HepG2 (cell line): ENCODE measurements around the gene LHX5. TPM values are rescaled to one million over a fixed set of nuclear protein-coding genes. Genes with fewer than 3 reads are reported as not detected.

Experiments
- ATAC-seq: fragments of 200-7000 bp; cut with Tn5 transposase; 3 replicates; pipeline ENCODE4 v1.9.1; 2020; ENCODE audit warnings: mild to moderate bottlenecking, moderate library complexity
- BruUV-seq: library from RNA; stranded (reverse); fragments of 400-500 nt; replicated peaks from 2 replicates; lab custom pipeline; 2021; lab: Mats Ljungman, UMichigan
- CTCF ChIA-PET: fragments of 300-600 bp; formaldehyde crosslinking; extraction: SDS; loops from one replicate; lab custom pipeline; 2021; ENCODE audit warnings: low total read pairs, inconsistent platforms, low intra/inter-chr PET ratio; lab: Yijun Ruan, JAX
- POLR2A ChIA-PET: fragments of 350-600 bp; sonication (Branson Sonifier 250); formaldehyde crosslinking; loops from one replicate; lab custom pipeline; 2020; ENCODE audit warnings: antibody characterized with exemption, inconsistent platforms; lab: Yijun Ruan, JAX
- DNase-seq: peaks from one replicate; pipeline ENCODE4 v3.0.0-alpha.2; 2015; ENCODE audit warnings: low spot score
- FAIRE-seq: peaks from 3 replicates; lab custom pipeline; 2011; peaks lifted over from hg19 to GRCh38; lab: Jason Lieb, UNC
- H2AFZ ChIP-seq: one replicate; pipeline ENCODE4 v1.6.1; 2011; ENCODE audit warnings: low read length, inconsistent platforms
- H3K27ac ChIP-seq: fragments of 300-600 bp; 3 replicates; pipeline ENCODE4 v1.8.0; 2011; ENCODE audit warnings: mixed run types, mild to moderate bottlenecking, mixed read lengths, low read length, inconsistent platforms; ENCODE audit not compliant: insufficient read depth; ENCODE audit errors: extremely low read length
- H3K27me3 ChIP-seq, 2 experiments: fragments of 200-600 bp in 1 of 2; 2 replicates in 1 of 2; 3 replicates in 1 of 2; pipeline versions ENCODE4 v1.6.0 to v1.8.0; 2011; ENCODE audit warnings: low read length in 2 of 2, mild to moderate bottlenecking in 2 of 2, moderate library complexity in 2 of 2, inconsistent platforms in 1 of 2; ENCODE audit not compliant: insufficient read depth in 2 of 2, control insufficient read depth in 1 of 2
- H3K36me3 ChIP-seq, 2 experiments: fragments of 200-600 bp in 1 of 2; replicated peaks in 1 of 2; 2 replicates in 1 of 2; 3 replicates in 1 of 2; pipeline versions ENCODE4 v1.5.1 to v1.8.0; 2011; ENCODE audit warnings: low read length in 2 of 2, inconsistent platforms in 1 of 2; ENCODE audit not compliant: insufficient read depth in 2 of 2, control insufficient read depth in 1 of 2
- H3K4me1 ChIP-seq: 2 replicates; pipeline ENCODE4 v1.5.1; 2012; ENCODE audit warnings: low read length, inconsistent platforms; ENCODE audit not compliant: insufficient read depth
- H3K4me2 ChIP-seq: 2 replicates; pipeline ENCODE4 v1.6.0; 2011; ENCODE audit warnings: low read depth, low read length, inconsistent platforms
- H3K4me3 ChIP-seq, 3 experiments: fragments of 200-600 bp in 1 of 3; sonication (generic), shearing (Covaris generic) in 1 of 3; replicated peaks in 1 of 3; 2 replicates each; pipeline ENCODE4 v1.5.1; 2011 to 2016; ENCODE audit warnings: low read length in 3 of 3, inconsistent platforms in 2 of 3, low read depth in 2 of 3, mild to moderate bottlenecking in 2 of 3, control low read depth in 1 of 3, mixed read lengths in 1 of 3; ENCODE audit not compliant: insufficient read depth in 1 of 3
- H3K79me2 ChIP-seq: one replicate; pipeline ENCODE4 v1.6.1; 2011; ENCODE audit warnings: low read length, inconsistent platforms; ENCODE audit not compliant: insufficient read depth
- H3K9ac ChIP-seq: 2 replicates; pipeline ENCODE4 v1.6.0; 2011; ENCODE audit warnings: mild to moderate bottlenecking, low read depth, low read length, inconsistent platforms; ENCODE audit not compliant: insufficient read depth
- H3K9me3 ChIP-seq: 2 replicates; pipeline ENCODE4 v1.5.1; 2012; ENCODE audit warnings: mild to moderate bottlenecking, low read length
- H4K20me1 ChIP-seq: 2 replicates; pipeline ENCODE4 v1.6.0; 2011; ENCODE audit warnings: inconsistent platforms, mild to moderate bottlenecking, low read length, moderate library complexity; ENCODE audit not compliant: insufficient read depth
- DNMT3B ChIP-seq: conservative IDR thresholded peaks from 2 replicates; pipeline ENCODE4 v1.6.1; 2016; ENCODE audit warnings: missing biosample characterization, control low read depth
- MYPOP ChIP-seq: sonication (generic); formaldehyde crosslinking; IDR thresholded peaks from 2 replicates; pipeline ENCODE4 v1.8.1; 2023; ENCODE audit warnings: mild to moderate bottlenecking, moderate library complexity, missing genetic modification reagents
- NFRKB ChIP-seq: fragments of 450-650 bp; IDR thresholded peaks from 2 replicates; pipeline ENCODE4 v1.6.1; 2017
- PRDM4 ChIP-seq: sonication (generic); formaldehyde crosslinking; IDR thresholded peaks from 2 replicates; pipeline ENCODE4 v1.9.0; 2021; ENCODE audit warnings: missing genetic modification reagents, borderline replicate concordance
- STAG1 ChIP-seq: sonication (generic); formaldehyde crosslinking; IDR thresholded peaks from 2 replicates; pipeline ENCODE4 v1.4.0; 2020; ENCODE audit warnings: missing genetic modification reagents
- ZNF354B ChIP-seq: sonication (generic); formaldehyde crosslinking; IDR thresholded peaks from 2 replicates; pipeline ENCODE4 v1.8.0; 2022; ENCODE audit warnings: mild to moderate bottlenecking, missing genetic modification reagents
- ZNF773 ChIP-seq: sonication (generic); formaldehyde crosslinking; IDR thresholded peaks from 2 replicates; pipeline ENCODE4 v1.4.0; 2020; ENCODE audit warnings: missing genetic modification reagents, borderline replicate concordance
- WGBS: methylation state at CpG from one replicate; pipeline ENCODE4 v1.1.6; 2017; ENCODE audit warnings: low lambda C conversion rate; 5-methylcytosine and 5-hydroxymethylcytosine counted together
- in situ Hi-C: cut with HindIII; loops from 2 replicates; pipeline ENCODE4 v1.10.0; 2017; ENCODE audit warnings: low pct_unique_long_range_greater_than_20kb; ENCODE audit not compliant: extremely low pct_ligation_motif_present
- intact Hi-C: fragments of 100-400 bp; cut with micrococcal nuclease; formaldehyde crosslinking; loops from one replicate; pipeline ENCODE4 v1.10.0; 2022; ENCODE audit not compliant: unreplicated experiment
- polyA plus RNA-seq, 8 experiments: library from polyadenylated mRNA; depleted of rRNA in 3 of 8; stranded (reverse) in 7 of 8; unstranded in 1 of 8; fragments of >200 nt; fragmentation: Illumina TruSeq in 4 of 8; extraction: Trizol in 4 of 8; gene quantifications; 2 replicates each; pipeline versions ENCODE4 v1.2.1 to v1.2.3, GENCODE V29; 2011 to 2016; ENCODE audit warnings: low read depth in 4 of 8, missing spikeins in 1 of 8, mixed read lengths in 1 of 8; ENCODE audit not compliant: insufficient read depth in 1 of 8
- total RNA-seq, 5 experiments: library from RNA; depleted of rRNA; stranded (reverse); fragments of >200 nt; fragmentation: Illumina TruSeq; extraction: Trizol; gene quantifications; 2 replicates each; pipeline ENCODE4 v1.2.3, GENCODE V29; 2016; ENCODE audit warnings: low read depth in 1 of 5

Gene LHX5
- total and polyA plus RNA-seq, 2 of the 13 experiments (the other 11 are each of a cell fraction or from before 2014, with no cell fraction given): not detected

GRCh38 chr12:113486722-113487121, 15.1 kb upstream of the LHX5 start (continued):
- no peak for TF ChIP-seq PRDM4 (CRISPR knock-in tag)
- TF ChIP-seq, all 625 proteins: peak for 2

- Histone ChIP-seq H3K79me2 (no peaks in the 10 kb centered on the region), H3K9ac (no peak overlapping the region), H3K4me2 (no peak overlapping the region), H2AFZ (no peak overlapping the region), H3K4me3 (no peak overlapping the region), H3K27me3 (no peaks in the 10 kb centered on the region; a peak in 2 of 5 replicates), H3K36me3 (no peaks in the 10 kb centered on the region), H4K20me1 (peaks cover 3% of the 10 kb centered on the region; the same call in 1 of the 2 replicates), H3K9me3 (no peaks in the 10 kb centered on the region), H3K4me1 (no peaks in the 10 kb centered on the region), H3K27ac (no peak overlapping the region)
- 0% methylated on average over 1 of the region's 2 CpGs for WGBS
- no peak for ATAC-seq
- no peak for TF ChIP-seq NFRKB
- no peak for TF ChIP-seq MYPOP (CRISPR knock-in tag)
- TF ChIP-seq STAG1: no peak
- TF ChIP-seq DNMT3B (CRISPR knock-in tag): no peak
- TF ChIP-seq ZNF354B: no peak
- no peak for TF ChIP-seq ZNF773
- DNase-seq: no peak
- FAIRE-seq: no peak
- in situ Hi-C loops: no loop called here
- intact Hi-C loops: no loop called here
- CTCF ChIA-PET: no interaction called here
- POLR2A ChIA-PET: no interaction called here
- BruUV-seq: no TSS peak
Observed at GRCh38 chr12:113485330-113485729, 13.7 kb upstream of the LHX5 start.
